ENCODE data around the gene ERMP1.

Gene ERMP1

DNA sequence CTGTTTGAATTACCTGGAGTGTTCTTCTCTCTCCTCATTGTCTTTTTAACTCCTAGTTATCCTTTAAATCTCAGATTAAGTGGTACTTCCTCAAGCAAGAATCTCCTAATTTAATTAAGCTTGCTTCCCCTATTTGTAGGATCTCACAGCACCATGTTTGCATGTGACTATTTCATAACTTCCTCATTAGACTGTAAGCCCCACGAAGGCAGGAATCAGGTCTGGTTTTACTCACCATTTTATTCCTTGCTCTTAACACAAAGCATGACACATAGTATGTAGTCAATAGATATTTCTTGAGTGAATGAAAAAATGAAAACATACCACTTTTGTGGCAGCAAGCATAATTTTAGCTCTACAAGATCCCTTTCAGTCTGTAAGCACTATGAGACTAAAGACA is 1.3 kb upstream of the ERMP1 start:
- ChIA-PET POLR2A (ENCODE audit: low non-redundant PET) (interaction anchor here (0.5 kb wide), 1 partner anchor 17 kb away, joined by 6 read pairs; no protein-coding TSS in a partner anchor), CTCF (no interaction called here)
- no peak for TF ChIP-seq CTCF (conservative IDR thresholded peaks at IDR 0.05; ENCODE audit: low read depth)
- DNase-seq (ENCODE audit: low spot score) = no peak
- H3K27ac ChIP-seq = no peak overlapping the region

- TF ChIP-seq CTCF (conservative IDR thresholded peaks at IDR 0.05; ENCODE audit: low read depth) = no peak
- CTCF ChIA-PET = interaction anchor here (0.6 to 0.8 kb wide), 3 partner anchors 14 to 1428 kb away, joined by 3 to 5 read pairs (median 4); no protein-coding TSS in a partner anchor
- H3K27ac ChIP-seq = peak overlapping the region; percentile 81
- DNase-seq (ENCODE audit: low spot score) = no peak
- POLR2A ChIA-PET (ENCODE audit: low non-redundant PET) = no interaction called here
Measured at GRCh38 chr9:5832071-5832537, 813 bp downstream of the ERMP1 start.

DNA sequence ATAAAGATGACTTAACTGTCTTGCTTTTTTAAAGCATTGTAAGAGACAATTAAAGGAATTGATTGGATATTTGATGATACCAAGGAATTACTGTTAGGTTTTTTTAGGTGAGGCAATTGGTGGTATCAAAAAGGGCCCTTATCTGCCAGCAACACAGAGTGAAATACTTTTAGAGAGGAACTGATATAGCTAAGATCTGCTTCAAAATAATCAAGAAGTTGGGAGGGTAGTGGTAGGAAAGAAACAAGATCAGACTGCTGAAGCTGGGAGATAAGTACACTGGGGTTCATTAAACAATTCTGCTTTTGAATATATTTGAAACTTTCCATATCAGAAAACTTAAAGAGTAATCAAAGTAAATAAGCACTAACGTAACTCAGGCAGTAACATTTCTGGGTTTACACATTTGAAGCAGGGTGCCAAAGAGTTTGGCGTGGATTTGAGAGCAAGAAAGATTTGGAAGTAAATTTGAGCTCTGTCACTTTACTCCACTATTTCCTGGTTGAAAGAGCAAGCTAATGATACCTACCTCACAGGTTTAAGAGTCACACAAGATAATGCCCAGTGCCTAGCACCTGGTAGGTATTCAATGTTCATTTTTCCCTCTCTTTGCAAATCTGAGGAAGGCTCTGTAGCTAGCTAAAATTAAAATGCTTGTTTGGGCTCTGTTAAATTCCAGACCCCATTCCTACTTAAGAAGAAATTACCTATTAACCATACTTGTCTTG is 6.9 kb downstream of the ERMP1 start:
- ChIA-PET POLR2A (ENCODE audit: low non-redundant PET) (no interaction called here), CTCF (no interaction called here)
- no peak for DNase-seq (ENCODE audit: low spot score)
- H3K27ac ChIP-seq = no peak overlapping the region
- no peak for TF ChIP-seq CTCF (conservative IDR thresholded peaks at IDR 0.05; ENCODE audit: low read depth)

DNA sequence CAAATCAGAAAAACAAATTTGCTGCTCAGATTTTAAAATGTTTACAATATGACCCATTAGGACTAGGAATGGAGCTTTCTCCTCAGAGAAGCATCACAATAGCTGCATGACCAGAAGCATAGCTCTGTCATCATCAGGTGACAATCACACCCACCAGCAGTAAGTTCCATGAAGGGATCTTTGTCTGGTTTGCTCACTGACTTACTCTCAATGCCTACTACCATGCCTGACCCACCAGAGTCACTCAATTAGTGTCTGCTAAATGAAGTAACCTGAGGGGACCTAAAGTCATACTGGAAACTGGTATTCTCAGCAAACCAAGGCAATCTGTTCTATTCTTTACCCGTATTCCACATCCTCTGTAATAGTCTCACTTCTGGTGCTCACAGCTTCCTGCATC is 7.7 kb downstream of the ERMP1 start:
- no peak overlapping the region for H3K27ac ChIP-seq
- CTCF ChIA-PET = no interaction called here
- no peak for TF ChIP-seq CTCF (conservative IDR thresholded peaks at IDR 0.05; ENCODE audit: low read depth)
- POLR2A ChIA-PET (ENCODE audit: low non-redundant PET) = no interaction called here
- no peak for DNase-seq (ENCODE audit: low spot score)

DNA sequence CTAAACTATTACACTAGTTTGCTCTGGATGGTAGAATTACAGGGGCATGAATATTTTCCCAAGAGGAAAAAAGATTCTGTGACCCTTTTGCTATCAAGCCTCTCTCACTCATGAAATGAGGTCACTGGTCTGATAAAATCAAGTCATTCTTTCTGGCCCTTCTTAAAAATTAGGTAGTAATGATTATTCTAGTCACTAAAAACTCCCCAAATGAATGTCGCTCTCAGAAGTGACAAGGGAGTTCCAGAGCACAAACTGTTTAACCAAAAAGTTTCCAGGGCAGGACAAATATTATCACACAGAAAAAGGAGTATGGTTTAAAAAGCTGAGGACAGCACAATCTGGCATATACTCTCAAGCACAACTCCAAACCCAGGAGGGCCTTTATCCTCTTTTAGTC is 12.5 kb downstream of the ERMP1 start:
- DNase-seq (ENCODE audit: low spot score) = no peak
- ChIA-PET POLR2A (ENCODE audit: low non-redundant PET) (no interaction called here), CTCF (interaction anchor here (0.6 kb wide), 1 partner anchor 771 kb away, joined by 3 read pairs; no protein-coding TSS in a partner anchor)
- no peak overlapping the region for H3K27ac ChIP-seq
- TF ChIP-seq CTCF (conservative IDR thresholded peaks at IDR 0.05; ENCODE audit: low read depth) = no peak

DNA sequence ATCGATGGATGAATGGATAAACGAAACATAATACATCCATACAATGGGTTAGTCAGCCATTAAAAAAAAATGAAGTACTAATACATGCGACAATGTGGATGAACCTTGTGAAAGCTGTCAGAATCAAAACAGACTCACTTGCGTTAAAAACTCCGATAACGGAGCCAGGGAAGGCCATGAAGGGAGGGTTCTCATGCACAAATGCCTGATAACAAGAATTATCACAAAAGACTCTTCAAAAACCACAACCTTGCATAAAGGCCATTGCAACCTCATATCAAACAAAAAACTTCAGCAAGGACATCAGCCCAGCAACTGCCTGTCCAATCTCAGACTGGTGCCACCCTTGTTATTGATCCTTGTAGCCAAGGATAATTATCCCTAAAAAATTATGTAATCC is 13.7 kb downstream of the ERMP1 start:
- no peak overlapping the region for H3K27ac ChIP-seq
- ChIA-PET CTCF (no interaction called here), POLR2A (ENCODE audit: low non-redundant PET) (no interaction called here)

More for the DNA sequence above, 13.7 kb downstream of the ERMP1 start:
- no peak for TF ChIP-seq CTCF (conservative IDR thresholded peaks at IDR 0.05; ENCODE audit: low read depth)
- DNase-seq (ENCODE audit: low spot score) = no peak

Data from RWPE1 (cell line).